Measurements from ENCODE around the gene PSMA1. TPM values are rescaled to one million over a fixed set of nuclear protein-coding genes. Genes with fewer than 3 reads are reported as not detected.

PSMA1 gene
- total and polyA plus RNA-seq, 2 donors from 2014 or later, result 118 to 133 TPM

GRCh38 chr11:14455648-14456430 is 64.3 kb downstream of the PSMA1 start:
- no peak for FAIRE-seq
- no peak overlapping the region for H3K27ac ChIP-seq (ENCODE audit: low read depth in 2 of 2, low read length in 2 of 2)
- TF ChIP-seq, protein P1, sequence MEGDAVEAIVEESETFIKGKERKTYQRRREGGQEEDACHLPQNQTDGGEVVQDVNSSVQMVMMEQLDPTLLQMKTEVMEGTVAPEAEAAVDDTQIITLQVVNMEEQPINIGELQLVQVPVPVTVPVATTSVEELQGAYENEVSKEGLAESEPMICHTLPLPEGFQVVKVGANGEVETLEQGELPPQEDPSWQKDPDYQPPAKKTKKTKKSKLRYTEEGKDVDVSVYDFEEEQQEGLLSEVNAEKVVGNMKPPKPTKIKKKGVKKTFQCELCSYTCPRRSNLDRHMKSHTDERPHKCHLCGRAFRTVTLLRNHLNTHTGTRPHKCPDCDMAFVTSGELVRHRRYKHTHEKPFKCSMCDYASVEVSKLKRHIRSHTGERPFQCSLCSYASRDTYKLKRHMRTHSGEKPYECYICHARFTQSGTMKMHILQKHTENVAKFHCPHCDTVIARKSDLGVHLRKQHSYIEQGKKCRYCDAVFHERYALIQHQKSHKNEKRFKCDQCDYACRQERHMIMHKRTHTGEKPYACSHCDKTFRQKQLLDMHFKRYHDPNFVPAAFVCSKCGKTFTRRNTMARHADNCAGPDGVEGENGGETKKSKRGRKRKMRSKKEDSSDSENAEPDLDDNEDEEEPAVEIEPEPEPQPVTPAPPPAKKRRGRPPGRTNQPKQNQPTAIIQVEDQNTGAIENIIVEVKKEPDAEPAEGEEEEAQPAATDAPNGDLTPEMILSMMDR (IDR thresholded peaks at IDR 0.05; ENCODE audit: borderline replicate concordance, extremely low read depth, insufficient read depth), result no peak

More at GRCh38 chr11:14455648-14456430, 64.3 kb downstream of the PSMA1 start:
- Histone ChIP-seq H3K27me3 (ENCODE audit: control insufficient read depth, insufficient read depth, low read length) (no peaks in the 10 kb centered on the region), H3K36me3 (ENCODE audit: control insufficient read depth in 2 of 3, insufficient read depth in 3 of 3, low read length in 3 of 3) (peaks cover 0 to 12% (median 12%) of the 10 kb centered on the region in 3 donors), H3K4me1 (ENCODE audit: control insufficient read depth in 2 of 3, insufficient read depth in 2 of 3, low read depth in 1 of 3, low read length in 3 of 3) (no peaks in the 10 kb centered on the region), H3K9me3 (ENCODE audit: control insufficient read depth in 2 of 3, insufficient read depth in 1 of 3, low read length in 3 of 3) (no peaks in the 10 kb centered on the region), H3K4me3 (ENCODE audit: low read length in 3 of 3) (no peak overlapping the region), H3K9ac (ENCODE audit: low read length in 3 of 3) (no peak overlapping the region)
- DNase-seq, result no peak
- intact Hi-C loops (cut with DNase I), result no loop called here

Other genes with a start within 250 kb of the PSMA1 start
- 33.2 TPM for gene RRAS2, start 161.2 kb downstream of the PSMA1 start, total RNA-seq
- 23.3 TPM for gene RRAS2, start 161.2 kb downstream of the PSMA1 start, polyA plus RNA-seq (ENCODE audit: insufficient read depth, low read depth, low replicate concordance)
- 92.3 TPM for gene COPB1, start 20.6 kb downstream of the PSMA1 start, total RNA-seq
- gene COPB1, start 20.6 kb downstream of the PSMA1 start, polyA plus RNA-seq (ENCODE audit: insufficient read depth, low read depth, low replicate concordance), result 54.9 TPM
- 7.4 TPM for gene PDE3B, start 123.4 kb upstream of the PSMA1 start, total RNA-seq
- 0.99 TPM for gene PDE3B, start 123.4 kb upstream of the PSMA1 start, polyA plus RNA-seq (ENCODE audit: insufficient read depth, low read depth, low replicate concordance)

Data from kidney (tissue), 14 donors.